Measurements from ENCODE around the gene GOLGA6L10. TPM values are rescaled to one million over a fixed set of nuclear protein-coding genes. Genes with fewer than 3 reads are reported as not detected.
A peak's percentile ranks its signal among the peaks of the same experiment; 100 is the strongest.
"Not testable (repeated sequence)": the region's sequence is repeated elsewhere in the genome, so short reads cannot be mapped to it uniquely, and the experiment has no call there.

Gene GOLGA6L10
- total RNA-seq, 1 donor from 2014 or later = 6.3 TPM

DNA sequence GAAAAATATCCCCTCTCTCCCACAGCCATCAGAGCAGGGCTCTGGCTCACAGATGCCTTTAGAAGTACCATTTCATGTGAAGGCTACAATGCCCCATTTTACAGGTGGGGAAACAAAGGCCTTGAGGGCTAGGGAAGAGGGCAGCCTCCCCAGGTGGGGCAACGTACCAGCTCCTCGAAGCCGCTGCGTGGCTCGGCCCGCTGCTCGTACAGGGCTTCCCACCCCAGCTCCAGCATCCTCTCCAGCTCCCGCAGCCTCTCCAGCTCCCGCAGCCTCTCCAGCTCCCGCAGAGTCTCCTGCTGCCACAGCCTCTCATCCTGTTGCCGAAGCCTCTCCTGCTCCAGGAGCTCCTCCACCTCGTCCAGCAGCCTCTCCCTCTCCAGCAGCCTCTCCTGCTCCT, 4.9 kb downstream of the GOLGA6L10 start:
- H3K27me3 Mint-ChIP-seq; H3K4me1 Mint-ChIP-seq (ENCODE audit: unreplicated experiment); H3K4me3 Mint-ChIP-seq; H3K27ac Mint-ChIP-seq; H3K9me3 Mint-ChIP-seq; H3K36me3 Mint-ChIP-seq; DNase-seq (ENCODE audit: extremely low spot score, unreplicated experiment): not testable (repeated sequence)

DNA sequence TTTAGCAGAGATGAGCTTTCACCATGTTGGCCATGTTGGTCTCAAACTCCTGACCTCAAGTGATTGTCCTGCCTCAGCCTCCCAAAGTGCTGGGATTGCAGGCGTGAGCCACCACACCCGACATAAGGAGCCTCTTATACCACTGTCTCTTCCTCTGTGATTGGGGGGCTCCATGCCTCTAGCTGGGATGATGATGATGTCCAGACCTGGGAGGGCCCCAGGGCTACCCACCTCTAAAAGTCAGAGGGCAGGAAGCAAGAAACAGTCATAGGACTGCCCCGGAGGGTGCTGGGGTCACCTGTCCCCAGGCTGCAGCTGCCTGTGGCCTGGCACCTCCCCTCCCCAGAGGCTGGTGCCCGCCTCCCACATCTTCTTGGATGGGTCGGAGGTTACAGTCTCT, 5.4 kb downstream of the GOLGA6L10 start:
- H3K4me3 Mint-ChIP-seq, H3K36me3 Mint-ChIP-seq: not testable (repeated sequence)

DNA sequence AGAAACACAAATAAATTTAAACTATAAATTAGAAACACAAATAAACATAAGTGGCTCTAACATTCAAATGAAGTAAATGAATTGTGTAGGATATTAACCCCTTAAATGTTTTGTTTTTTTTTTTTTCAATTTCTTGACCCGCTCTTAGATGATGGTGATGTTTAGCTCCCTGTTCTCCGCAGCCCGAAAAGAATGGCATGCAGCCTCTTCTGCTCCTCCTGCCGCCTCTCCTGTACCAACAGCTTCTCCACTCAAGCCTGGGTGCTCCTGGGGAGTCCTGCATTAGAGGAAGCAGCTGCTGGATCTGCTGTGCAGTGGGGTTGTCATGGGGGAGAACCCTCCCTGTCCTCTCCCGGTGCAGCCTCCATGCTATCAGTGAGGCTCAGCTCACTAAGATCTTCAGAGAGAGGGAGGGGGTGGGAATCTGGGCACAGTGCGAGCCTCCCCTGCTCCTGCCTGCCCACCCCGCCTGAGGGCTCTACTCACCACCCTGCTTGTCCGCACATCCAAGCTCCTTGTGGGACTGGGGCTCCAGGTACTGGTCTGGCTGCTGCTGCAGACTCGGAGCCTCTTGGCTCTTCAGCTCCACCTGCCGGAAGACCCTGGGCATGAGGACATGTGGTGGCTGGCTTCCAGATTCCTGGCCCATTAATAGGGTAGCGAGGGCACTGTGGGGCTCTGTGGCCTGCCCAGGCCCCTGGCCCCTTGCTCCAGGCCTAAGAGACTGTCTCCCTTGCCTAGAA, 6.5 kb downstream of the GOLGA6L10 start:
- H3K4me3 Mint-ChIP-seq; DNase-seq (ENCODE audit: extremely low spot score, unreplicated experiment); H3K27me3 Mint-ChIP-seq; H3K36me3 Mint-ChIP-seq; H3K4me1 Mint-ChIP-seq (ENCODE audit: unreplicated experiment); H3K27ac Mint-ChIP-seq; H3K9me3 Mint-ChIP-seq: not testable (repeated sequence)
- TF ChIP-seq, protein P1, sequence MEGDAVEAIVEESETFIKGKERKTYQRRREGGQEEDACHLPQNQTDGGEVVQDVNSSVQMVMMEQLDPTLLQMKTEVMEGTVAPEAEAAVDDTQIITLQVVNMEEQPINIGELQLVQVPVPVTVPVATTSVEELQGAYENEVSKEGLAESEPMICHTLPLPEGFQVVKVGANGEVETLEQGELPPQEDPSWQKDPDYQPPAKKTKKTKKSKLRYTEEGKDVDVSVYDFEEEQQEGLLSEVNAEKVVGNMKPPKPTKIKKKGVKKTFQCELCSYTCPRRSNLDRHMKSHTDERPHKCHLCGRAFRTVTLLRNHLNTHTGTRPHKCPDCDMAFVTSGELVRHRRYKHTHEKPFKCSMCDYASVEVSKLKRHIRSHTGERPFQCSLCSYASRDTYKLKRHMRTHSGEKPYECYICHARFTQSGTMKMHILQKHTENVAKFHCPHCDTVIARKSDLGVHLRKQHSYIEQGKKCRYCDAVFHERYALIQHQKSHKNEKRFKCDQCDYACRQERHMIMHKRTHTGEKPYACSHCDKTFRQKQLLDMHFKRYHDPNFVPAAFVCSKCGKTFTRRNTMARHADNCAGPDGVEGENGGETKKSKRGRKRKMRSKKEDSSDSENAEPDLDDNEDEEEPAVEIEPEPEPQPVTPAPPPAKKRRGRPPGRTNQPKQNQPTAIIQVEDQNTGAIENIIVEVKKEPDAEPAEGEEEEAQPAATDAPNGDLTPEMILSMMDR (conservative IDR thresholded peaks at IDR 0.05) = peak; percentile 62

More for the DNA sequence above, 5.4 kb downstream of the GOLGA6L10 start:
- not testable (repeated sequence) for H3K27ac Mint-ChIP-seq; DNase-seq (ENCODE audit: extremely low spot score, unreplicated experiment); H3K4me1 Mint-ChIP-seq (ENCODE audit: unreplicated experiment); H3K27me3 Mint-ChIP-seq; H3K9me3 Mint-ChIP-seq

DNA sequence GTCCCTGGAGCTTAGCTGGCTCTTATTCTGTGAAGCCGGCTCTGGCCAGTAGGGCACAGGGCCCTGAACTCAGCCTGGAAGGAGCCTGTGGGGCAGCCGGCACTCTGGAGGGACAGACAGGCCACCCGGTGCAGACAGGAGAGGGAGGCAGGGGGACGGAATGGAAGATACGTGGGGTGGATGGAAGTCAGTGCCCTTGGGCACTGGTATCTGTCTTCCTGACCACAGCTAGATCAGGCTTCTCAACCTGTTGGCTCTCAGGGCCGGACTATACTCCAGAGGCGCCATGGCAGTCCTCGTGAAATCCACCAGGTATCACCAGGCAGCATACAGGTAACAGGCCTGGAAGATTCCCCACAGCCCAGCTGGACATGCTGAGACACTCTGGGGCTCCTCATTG, 10.7 kb downstream of the GOLGA6L10 start:
- H3K4me1 Mint-ChIP-seq (ENCODE audit: unreplicated experiment); H3K4me3 Mint-ChIP-seq; H3K27me3 Mint-ChIP-seq; H3K27ac Mint-ChIP-seq; DNase-seq (ENCODE audit: extremely low spot score, unreplicated experiment); H3K36me3 Mint-ChIP-seq; H3K9me3 Mint-ChIP-seq: not testable (repeated sequence)

DNA sequence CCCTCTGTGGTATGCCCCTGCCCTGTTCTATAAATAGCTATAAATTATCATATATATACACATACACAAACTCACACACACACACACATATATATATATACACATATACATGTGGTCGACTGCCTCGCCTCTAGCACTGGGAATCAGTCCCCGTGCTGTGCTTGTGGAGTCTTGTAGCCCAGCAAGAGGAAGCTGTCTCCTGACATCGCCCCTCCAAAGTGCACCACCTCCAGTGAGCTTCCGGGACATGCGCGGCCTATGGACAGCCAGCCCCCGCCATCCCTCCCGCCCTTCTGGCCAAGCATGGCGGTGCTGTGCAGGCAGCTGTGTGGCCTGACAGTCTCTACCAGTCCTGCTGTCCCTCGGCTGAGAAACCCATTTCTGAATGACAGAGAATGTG, 11.2 kb downstream of the GOLGA6L10 start:
- not testable (repeated sequence) for H3K36me3 Mint-ChIP-seq; H3K9me3 Mint-ChIP-seq; H3K4me3 Mint-ChIP-seq; H3K4me1 Mint-ChIP-seq (ENCODE audit: unreplicated experiment); H3K27me3 Mint-ChIP-seq; H3K27ac Mint-ChIP-seq
- DNase-seq (ENCODE audit: extremely low spot score, unreplicated experiment) = peak; percentile 8

DNA sequence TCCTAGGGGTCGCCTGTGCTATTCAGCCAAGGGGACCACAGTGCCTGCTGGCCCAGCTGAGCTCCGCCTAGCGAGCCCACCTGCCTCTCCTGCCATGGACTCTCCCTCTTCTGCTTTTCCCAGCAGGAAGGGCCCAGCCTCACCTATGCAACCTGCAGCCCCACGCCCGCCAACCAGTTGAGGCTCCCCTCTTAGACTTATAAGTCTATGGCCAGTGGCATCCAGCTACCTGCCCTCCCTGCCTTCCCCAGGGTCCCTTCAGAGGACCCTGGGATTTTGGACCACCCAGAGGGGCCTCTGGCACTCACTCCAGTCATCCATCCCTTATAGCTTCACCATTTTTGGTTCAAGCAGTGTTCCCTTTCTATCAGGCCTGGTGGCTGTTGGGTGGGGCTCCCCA, 12.2 kb downstream of the GOLGA6L10 start:
- peak; percentile 34 for DNase-seq (ENCODE audit: extremely low spot score, unreplicated experiment)
- not testable (repeated sequence) for H3K4me1 Mint-ChIP-seq (ENCODE audit: unreplicated experiment); H3K4me3 Mint-ChIP-seq; H3K9me3 Mint-ChIP-seq; H3K27ac Mint-ChIP-seq; H3K36me3 Mint-ChIP-seq; H3K27me3 Mint-ChIP-seq

GRCh38 chr15:82336180-82336647, 13.1 kb downstream of the GOLGA6L10 start:
- not testable (repeated sequence) for H3K36me3 Mint-ChIP-seq; H3K4me3 Mint-ChIP-seq; H3K4me1 Mint-ChIP-seq (ENCODE audit: unreplicated experiment); H3K27me3 Mint-ChIP-seq; H3K27ac Mint-ChIP-seq; H3K9me3 Mint-ChIP-seq
- peak; percentile 47 for DNase-seq (ENCODE audit: extremely low spot score, unreplicated experiment)

DNA sequence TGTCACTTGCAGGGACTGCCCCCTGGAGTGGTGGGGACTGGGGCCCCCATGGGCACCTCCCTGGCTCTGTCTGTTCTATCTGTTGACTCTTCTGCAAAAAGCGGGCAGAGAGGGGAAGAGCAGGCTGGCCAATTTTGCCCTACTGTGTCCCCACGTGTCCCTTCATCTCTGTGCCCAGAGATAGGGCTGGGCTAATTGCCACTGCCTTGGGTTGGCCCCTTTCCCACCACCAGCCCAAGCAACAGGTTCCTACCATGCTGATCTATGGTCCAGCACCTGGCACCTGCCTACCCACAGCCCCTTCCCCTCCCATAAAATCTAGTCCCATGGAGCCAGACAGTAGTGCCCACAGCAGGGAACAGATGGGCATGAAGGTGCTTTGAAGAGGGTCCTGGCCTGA, 14.3 kb downstream of the GOLGA6L10 start:
- H3K36me3 Mint-ChIP-seq; H3K27ac Mint-ChIP-seq; H3K4me1 Mint-ChIP-seq (ENCODE audit: unreplicated experiment); H3K27me3 Mint-ChIP-seq; H3K4me3 Mint-ChIP-seq; H3K9me3 Mint-ChIP-seq: not testable (repeated sequence)
- peak; percentile 44 for DNase-seq (ENCODE audit: extremely low spot score, unreplicated experiment)

DNA sequence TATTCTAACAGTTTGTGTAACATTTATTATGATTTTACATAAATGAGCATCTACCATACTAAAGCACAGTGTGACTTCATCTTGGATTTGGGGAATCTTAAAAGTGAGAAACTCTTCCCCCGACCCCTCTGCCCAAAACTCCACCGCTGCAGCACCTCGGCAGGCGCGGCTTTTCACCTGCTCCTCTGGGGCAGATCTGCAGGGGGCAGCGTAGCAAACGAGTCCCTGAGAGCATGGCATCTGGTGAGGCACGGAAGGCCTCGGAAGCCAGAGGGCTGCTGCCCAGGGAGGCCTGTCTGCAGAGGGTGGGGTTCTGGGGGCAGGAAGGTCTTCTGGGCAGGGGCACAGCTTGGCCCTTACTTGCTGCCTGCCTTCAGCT, 14.7 kb downstream of the GOLGA6L10 start:
- H3K4me3 Mint-ChIP-seq; H3K27me3 Mint-ChIP-seq; H3K27ac Mint-ChIP-seq; H3K36me3 Mint-ChIP-seq; H3K9me3 Mint-ChIP-seq; H3K4me1 Mint-ChIP-seq (ENCODE audit: unreplicated experiment): not testable (repeated sequence)
- peak; percentile 29 for DNase-seq (ENCODE audit: extremely low spot score, unreplicated experiment)

GRCh38 chr15:82333603-82334553, 15.4 kb downstream of the GOLGA6L10 start:
- not testable (repeated sequence) for H3K27ac Mint-ChIP-seq; H3K4me1 Mint-ChIP-seq (ENCODE audit: unreplicated experiment); H3K4me3 Mint-ChIP-seq; H3K9me3 Mint-ChIP-seq; H3K27me3 Mint-ChIP-seq; H3K36me3 Mint-ChIP-seq
- DNase-seq (ENCODE audit: extremely low spot score, unreplicated experiment) = peak; percentile 43

- H3K9me3 Mint-ChIP-seq; H3K27me3 Mint-ChIP-seq; H3K27ac Mint-ChIP-seq; H3K36me3 Mint-ChIP-seq; H3K4me1 Mint-ChIP-seq (ENCODE audit: unreplicated experiment); H3K4me3 Mint-ChIP-seq: not testable (repeated sequence)
- DNase-seq (ENCODE audit: extremely low spot score, unreplicated experiment) = peak; percentile 57
Observed at GRCh38 chr15:82332711-82333602, 16.3 kb downstream of the GOLGA6L10 start.

GRCh38 chr15:82331576-82332304, 17.5 kb downstream of the GOLGA6L10 start:
- H3K27me3 Mint-ChIP-seq; H3K36me3 Mint-ChIP-seq; H3K4me1 Mint-ChIP-seq (ENCODE audit: unreplicated experiment); H3K4me3 Mint-ChIP-seq; H3K27ac Mint-ChIP-seq; H3K9me3 Mint-ChIP-seq: not testable (repeated sequence)
- DNase-seq (ENCODE audit: extremely low spot score, unreplicated experiment) = peak; percentile 13
